Measurements from ENCODE around the gene KICS2. TPM values are rescaled to one million over a fixed set of nuclear protein-coding genes. Genes with fewer than 3 reads are reported as not detected.

The KICS2 gene
- total RNA-seq, 1 experiment from 2014 or later, result 12.1 TPM

DNA sequence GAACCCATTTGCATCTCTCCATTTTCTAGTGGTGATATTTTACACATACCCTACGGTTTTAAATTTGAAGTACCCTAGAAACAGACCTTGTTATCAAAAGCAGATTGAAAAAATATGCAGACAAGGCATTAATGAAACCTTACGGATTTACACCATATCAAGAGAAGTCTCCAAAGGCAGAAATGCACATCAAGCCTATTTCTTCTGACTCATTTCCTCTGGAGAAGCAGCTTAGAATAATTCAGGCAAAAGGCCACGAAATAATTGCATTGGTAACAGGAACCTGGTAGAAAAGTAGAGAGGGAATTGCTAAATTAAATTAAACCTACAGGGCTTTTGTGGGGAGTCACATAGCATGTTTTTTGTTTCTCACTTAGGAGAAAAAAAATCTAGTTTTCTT is 34.7 kb downstream of the KICS2 start:
- H3F3A ChIP-seq (ENCODE audit: insufficient read depth, low read depth), result peaks cover 33% of the 10 kb centered on the region
- H3K27me3 ChIP-seq (ENCODE audit: insufficient read depth, low read depth), result no peaks in the 10 kb centered on the region
- peak overlapping the region; percentile 32 for H3K4me3 ChIP-seq
- peak overlapping the region; percentile 80 for H3K27ac ChIP-seq
- H3K9me2 ChIP-seq (ENCODE audit: insufficient read depth), result no peaks in the 10 kb centered on the region; the same call in 1 of the 2 replicates
- no TSS peak for BruUV-seq (replicated peaks)
- H4K20me1 ChIP-seq (ENCODE audit: insufficient read depth), result no peaks in the 10 kb centered on the region
- POLR2A ChIA-PET (ENCODE audit: unreplicated experiment), result no interaction called here
- peak overlapping the region; percentile 73 for H3K4me2 ChIP-seq
- no peaks in the 10 kb centered on the region for H3K79me2 ChIP-seq (ENCODE audit: low read depth)
- peak overlapping the region; percentile 56; the same call in 1 of the 2 replicates for H2AFZ ChIP-seq
- peaks cover 9% of the 10 kb centered on the region; the same call in 1 of the 2 replicates for H3K9me3 ChIP-seq (ENCODE audit: insufficient read depth, low read depth)
- no peaks in the 10 kb centered on the region for H3K36me3 ChIP-seq (ENCODE audit: low read depth)
- CTCF ChIA-PET, result no interaction called here
- peak in 1 of 2 experiments; percentile 70 for DNase-seq
- TF ChIP-seq EZH2 (IDR thresholded peaks at IDR 0.05; ENCODE audit: low read depth), result no peak
- peaks cover 41% of the 10 kb centered on the region for H3K4me1 ChIP-seq (replicated peaks; ENCODE audit: insufficient read depth)
- intact Hi-C loops (cut with micrococcal nuclease; ENCODE audit: unreplicated experiment), result loop anchor here (10.0 kb wide), 1 partner anchor 273 kb away; no protein-coding TSS in a partner anchor

DNA sequence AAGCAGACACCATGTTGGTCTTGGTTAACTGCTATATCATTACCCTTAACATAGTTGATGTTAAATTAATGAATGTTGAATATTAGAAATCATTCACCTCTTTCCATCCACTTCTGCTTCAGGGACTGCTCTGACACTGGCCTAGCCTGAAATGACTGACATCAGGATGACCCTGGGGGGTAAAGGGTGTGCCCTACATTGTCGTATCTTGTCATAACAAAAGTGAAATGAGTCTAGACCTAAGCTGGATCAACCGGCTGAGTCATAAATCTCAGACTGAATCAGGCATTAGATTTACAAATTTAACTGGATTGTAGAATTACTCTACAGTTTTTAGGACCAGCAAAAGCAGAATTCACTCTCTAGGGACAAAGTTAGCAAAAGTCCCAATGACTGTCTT is 35.3 kb downstream of the KICS2 start:
- POLR2A ChIA-PET (ENCODE audit: unreplicated experiment), result no interaction called here
- DNase-seq, result peak in 1 of 2 experiments; percentile 7

DNA sequence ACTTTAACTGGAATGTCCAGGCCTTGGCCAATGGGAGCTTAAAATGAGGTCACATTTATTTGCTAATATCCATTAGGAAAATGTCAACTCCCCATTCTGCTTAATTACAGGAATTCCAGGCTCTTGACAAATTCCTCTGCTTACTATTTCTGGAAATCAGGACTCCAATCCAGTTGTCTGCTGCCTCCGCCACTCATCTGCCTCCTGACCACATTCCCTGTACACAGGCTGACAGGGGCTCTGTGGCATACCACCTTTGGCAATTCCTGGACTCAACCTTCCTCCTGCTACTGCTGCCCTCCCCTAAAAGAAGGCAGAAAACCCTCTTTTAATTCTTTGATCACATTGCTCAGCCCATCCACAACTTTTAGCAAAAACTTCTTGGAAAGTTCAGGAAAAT is 37.9 kb downstream of the KICS2 start:
- BruUV-seq (replicated peaks), result no TSS peak
- DNase-seq, result no peak
- POLR2A ChIA-PET (ENCODE audit: unreplicated experiment), result no interaction called here
- no peaks in the 10 kb centered on the region for H4K20me1 ChIP-seq (ENCODE audit: insufficient read depth)
- no peaks in the 10 kb centered on the region for H3K27me3 ChIP-seq (ENCODE audit: insufficient read depth, low read depth)
- intact Hi-C loops (cut with micrococcal nuclease; ENCODE audit: unreplicated experiment), result loop anchor here (5.0 to 10.0 kb wide), 2 partner anchors 97 to 269 kb away; no protein-coding TSS in a partner anchor
- no peak for TF ChIP-seq EZH2 (IDR thresholded peaks at IDR 0.05; ENCODE audit: low read depth)
- TF ChIP-seq, protein P1, sequence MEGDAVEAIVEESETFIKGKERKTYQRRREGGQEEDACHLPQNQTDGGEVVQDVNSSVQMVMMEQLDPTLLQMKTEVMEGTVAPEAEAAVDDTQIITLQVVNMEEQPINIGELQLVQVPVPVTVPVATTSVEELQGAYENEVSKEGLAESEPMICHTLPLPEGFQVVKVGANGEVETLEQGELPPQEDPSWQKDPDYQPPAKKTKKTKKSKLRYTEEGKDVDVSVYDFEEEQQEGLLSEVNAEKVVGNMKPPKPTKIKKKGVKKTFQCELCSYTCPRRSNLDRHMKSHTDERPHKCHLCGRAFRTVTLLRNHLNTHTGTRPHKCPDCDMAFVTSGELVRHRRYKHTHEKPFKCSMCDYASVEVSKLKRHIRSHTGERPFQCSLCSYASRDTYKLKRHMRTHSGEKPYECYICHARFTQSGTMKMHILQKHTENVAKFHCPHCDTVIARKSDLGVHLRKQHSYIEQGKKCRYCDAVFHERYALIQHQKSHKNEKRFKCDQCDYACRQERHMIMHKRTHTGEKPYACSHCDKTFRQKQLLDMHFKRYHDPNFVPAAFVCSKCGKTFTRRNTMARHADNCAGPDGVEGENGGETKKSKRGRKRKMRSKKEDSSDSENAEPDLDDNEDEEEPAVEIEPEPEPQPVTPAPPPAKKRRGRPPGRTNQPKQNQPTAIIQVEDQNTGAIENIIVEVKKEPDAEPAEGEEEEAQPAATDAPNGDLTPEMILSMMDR (conservative IDR thresholded peaks at IDR 0.05), result no peak
- H2AFZ ChIP-seq, result no peak overlapping the region
- H3K79me2 ChIP-seq (ENCODE audit: low read depth), result no peaks in the 10 kb centered on the region
- H3K27ac ChIP-seq, result no peak overlapping the region
- H3F3A ChIP-seq (ENCODE audit: insufficient read depth, low read depth), result peaks cover 59% of the 10 kb centered on the region
- no peak overlapping the region for H3K4me2 ChIP-seq
- H3K9me2 ChIP-seq (ENCODE audit: insufficient read depth), result no peaks in the 10 kb centered on the region; the same call in 1 of the 2 replicates
- no peaks in the 10 kb centered on the region for H3K36me3 ChIP-seq (ENCODE audit: low read depth)
- H3K4me3 ChIP-seq, result no peak overlapping the region
- peaks cover 9% of the 10 kb centered on the region; the same call in 1 of the 2 replicates for H3K9me3 ChIP-seq (ENCODE audit: insufficient read depth, low read depth)
- CTCF ChIA-PET, result no interaction called here
- H3K4me1 ChIP-seq (replicated peaks; ENCODE audit: insufficient read depth), result peaks cover 66% of the 10 kb centered on the region

More for the DNA sequence above, 35.3 kb downstream of the KICS2 start:
- Histone ChIP-seq H4K20me1 (ENCODE audit: insufficient read depth) (no peaks in the 10 kb centered on the region), H3K27me3 (ENCODE audit: insufficient read depth, low read depth) (no peaks in the 10 kb centered on the region), H3K4me2 (peak overlapping the region; percentile 73), H3F3A (ENCODE audit: insufficient read depth, low read depth) (peaks cover 39% of the 10 kb centered on the region), H3K9me3 (ENCODE audit: insufficient read depth, low read depth) (peaks cover 9% of the 10 kb centered on the region; the same call in 1 of the 2 replicates), H2AFZ (no peak overlapping the region), H3K4me1 (replicated peaks; ENCODE audit: insufficient read depth) (peaks cover 47% of the 10 kb centered on the region), H3K27ac (peak overlapping the region; percentile 80), H3K9me2 (ENCODE audit: insufficient read depth) (no peaks in the 10 kb centered on the region; the same call in 1 of the 2 replicates), H3K36me3 (ENCODE audit: low read depth) (no peaks in the 10 kb centered on the region), H3K4me3 (no peak overlapping the region), H3K79me2 (ENCODE audit: low read depth) (no peaks in the 10 kb centered on the region)
- no TSS peak for BruUV-seq (replicated peaks)
- intact Hi-C loops (cut with micrococcal nuclease; ENCODE audit: unreplicated experiment), result loop anchor here (10.0 kb wide), 1 partner anchor 272 kb away; no protein-coding TSS in a partner anchor
- no peak for TF ChIP-seq EZH2 (IDR thresholded peaks at IDR 0.05; ENCODE audit: low read depth)
- TF ChIP-seq, protein P1 (conservative IDR thresholded peaks at IDR 0.05), result no peak
- CTCF ChIA-PET, result no interaction called here

All from PC-9 (cell line).